HG03139 (cell line): ENCODE results near the gene NKG7.

ENCODE experiments used
- ATAC-seq: cut with Tn5 transposase; IDR thresholded peaks from one replicate; pipeline ENCODE4 v1.9.1; 2021; ENCODE audit not compliant: unreplicated experiment

NKG7 gene

DNA sequence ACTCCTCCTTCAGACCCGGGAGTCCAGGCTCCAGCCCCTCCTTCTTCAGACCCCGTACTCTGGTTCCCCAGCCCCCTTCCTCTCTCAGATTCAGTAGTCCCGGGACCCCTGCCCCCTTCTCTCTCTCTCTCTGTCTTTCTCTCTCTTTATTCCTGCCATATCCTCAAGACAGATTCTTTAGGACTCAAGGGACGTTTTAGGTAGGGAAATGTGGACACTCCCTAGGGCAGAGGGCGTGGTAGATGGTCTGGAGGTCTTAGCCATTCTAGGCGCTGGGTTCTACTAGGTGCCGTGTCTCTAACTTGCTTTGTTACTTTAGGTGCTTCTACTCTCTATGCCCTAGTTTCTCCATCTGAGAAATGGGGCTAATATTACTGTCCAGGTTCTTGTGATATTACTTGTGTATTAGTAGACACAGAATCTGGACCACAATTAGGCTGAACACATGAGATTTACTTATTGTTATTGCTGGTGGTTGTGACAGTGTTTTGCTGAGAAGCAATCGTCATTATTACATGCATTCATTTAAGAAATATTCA, 18.7 kb upstream of the NKG7 start:
- ATAC-seq = no peak

DNA sequence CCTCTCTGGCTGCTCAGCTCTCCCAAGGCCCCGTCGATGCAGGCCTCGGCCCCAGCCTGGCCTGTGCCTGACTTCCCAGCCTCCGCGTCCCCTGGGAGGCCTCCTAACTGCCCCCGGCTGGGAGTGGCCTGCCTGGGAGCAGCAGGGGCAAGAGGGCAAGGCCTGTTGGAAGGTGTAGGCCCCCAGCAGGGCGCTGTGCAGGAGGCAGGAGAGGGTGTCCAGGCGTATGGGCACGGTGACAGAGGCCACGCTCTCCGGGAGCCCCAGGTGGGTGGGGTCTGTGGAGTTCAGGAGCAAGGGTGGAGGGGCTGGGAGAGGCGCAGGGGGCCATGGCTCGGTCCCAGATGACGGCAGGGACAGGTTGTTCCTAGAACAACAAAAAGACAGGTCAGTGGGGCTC, 16.7 kb upstream of the NKG7 start:
- no peak for ATAC-seq

DNA sequence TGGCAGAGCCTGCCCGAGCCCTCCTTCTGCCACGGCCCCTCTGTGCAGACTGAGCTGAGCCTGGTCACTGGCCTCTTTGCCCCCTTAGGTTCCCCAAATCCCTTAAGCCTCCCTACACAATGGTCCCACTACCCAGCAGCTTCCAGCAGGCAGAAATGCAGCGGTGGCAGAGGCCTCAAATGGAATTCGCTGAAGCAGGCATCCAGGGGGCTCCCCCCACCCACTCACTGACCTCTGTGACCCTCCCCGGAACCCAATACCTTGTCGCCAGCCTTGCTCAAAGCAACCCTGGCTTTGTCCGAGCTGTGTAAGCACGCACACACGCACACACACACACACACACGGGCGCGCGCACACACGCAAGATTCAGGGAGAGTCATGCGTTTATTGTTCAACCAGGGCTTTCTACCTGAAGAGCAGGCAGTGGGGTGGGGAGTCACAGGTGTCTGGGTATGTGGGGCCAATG, 15.5 kb upstream of the NKG7 start, which contains the start of gene LIM2:
LIM2 (minus strand) TSS at position 51 of the 466 bp plus-strand sequence. CDS start 531 bp downstream, outside the sequence.
- no peak for ATAC-seq

DNA sequence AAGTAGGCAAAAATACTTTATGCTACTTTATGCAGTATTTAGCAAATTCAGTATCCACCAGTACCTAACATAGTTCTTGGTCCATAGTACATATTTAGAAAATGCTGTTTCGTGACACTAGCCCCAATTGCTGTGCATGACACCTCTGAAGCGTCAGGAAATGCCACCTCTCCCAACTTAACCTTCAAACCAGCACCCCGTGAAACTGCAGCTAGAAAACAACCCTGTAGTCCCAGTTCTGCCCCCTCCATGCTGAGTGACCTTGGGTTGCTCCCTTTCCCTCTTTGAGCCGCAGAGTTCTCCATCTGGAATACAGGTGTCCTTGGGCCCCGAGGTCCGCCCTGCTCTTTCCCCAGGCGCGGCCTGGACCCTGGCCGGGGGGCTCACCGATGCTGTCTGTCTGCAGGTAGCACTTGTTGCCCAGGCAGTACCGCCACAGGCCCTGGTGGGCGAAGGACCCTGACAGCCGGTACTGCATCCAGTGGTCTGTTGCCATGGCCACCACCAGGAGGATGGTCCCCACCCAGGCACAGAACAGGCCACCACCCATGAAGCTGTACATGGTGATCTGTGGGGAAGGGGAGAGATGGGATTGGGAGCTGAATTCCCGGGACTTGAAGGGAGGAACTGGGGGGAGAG, 14.5 kb upstream of the NKG7 start:
- ATAC-seq = no peak

DNA sequence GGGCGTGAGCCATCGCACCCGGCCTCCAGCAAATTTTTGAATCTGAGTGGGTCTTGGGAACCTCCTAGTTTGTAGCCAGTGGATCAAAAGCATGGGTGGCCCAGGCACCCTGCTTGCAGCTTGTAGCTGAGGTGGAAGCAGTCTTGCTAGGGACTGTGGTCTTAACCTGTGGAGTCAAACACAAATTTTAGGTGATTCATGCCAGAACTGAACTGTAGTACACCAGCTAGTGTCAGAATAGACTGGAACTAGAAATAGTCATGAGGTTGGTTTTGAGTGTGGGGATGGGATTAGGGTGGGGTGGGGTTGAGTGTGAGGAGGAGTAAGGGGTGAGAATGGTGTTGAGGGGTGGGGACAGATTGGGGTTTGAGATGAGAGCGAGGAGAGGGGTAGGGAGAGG, 9.6 kb upstream of the NKG7 start:
- no peak for ATAC-seq

DNA sequence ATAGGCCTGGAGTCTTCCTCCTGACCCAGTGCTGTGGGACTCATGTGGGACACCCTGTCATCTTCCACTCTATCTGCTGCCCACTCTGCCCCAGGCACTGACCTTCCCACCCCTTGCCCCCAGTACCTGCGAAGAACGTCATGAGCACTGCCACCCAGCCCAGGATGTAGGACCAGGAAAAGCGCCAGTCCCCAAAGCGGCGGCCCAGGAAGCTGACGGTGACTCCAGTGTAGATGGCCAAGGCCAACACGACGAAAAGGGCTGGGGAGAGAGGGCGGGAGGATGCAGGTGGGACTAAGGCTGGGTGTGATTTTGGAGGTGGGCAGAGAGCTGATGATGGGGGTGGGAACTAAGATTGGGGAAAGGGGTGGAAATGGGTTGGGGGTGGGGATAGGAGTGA, 7.9 kb upstream of the NKG7 start:
- no peak for ATAC-seq

DNA sequence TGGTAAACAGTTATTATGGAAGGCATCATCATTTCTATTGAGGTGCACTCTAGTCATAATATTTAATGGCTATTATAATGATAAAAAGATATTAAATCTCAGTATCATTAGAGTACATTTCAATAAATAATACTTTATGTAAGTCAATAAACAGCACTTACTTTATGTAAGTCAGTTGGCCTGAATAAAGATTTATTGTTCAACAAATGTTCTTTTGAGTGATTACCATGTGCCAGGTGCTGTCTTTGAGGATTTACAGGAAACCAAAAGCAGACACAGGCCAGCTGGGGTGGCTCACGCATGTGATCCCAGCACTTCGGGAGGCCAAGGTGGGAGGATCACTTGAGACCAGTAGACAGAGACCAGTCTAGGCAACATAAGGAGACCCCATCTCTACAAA, 5.0 kb upstream of the NKG7 start:
- no peak for ATAC-seq

DNA sequence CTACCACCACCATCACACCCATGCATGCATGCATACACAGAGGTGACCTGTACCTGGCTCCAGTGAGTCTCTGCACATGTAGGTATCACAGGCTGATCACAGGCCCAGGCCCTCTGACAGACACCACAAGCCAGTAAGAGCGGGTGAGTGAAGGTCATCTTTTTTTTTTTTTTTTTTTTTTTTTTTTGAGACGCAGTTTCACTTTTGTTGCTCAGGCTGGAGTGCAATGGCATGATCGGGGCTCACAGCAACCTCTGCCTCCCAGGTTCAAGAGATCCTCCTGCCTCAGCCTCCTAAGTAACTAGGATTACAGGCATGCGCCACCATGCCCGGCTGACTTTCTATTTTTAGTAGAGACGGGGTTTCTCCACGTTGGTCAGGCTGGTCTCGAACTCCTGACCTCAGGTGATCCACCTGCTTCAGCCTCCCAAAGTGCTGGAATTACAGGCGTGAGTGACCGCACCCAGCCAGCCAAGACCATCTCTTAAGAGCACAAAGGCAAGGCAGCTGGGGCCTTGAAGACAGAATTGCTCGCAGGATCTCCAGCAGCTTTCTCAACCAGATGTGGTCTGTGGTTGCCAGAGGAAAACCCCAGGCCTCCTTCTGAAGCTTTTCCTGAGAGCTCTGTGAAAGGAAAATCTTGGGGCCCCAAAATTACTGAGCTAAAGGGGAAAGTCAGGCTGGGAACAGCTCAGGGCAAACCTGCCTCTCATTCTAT, 3.2 kb upstream of the NKG7 start:
- no peak for ATAC-seq

DNA sequence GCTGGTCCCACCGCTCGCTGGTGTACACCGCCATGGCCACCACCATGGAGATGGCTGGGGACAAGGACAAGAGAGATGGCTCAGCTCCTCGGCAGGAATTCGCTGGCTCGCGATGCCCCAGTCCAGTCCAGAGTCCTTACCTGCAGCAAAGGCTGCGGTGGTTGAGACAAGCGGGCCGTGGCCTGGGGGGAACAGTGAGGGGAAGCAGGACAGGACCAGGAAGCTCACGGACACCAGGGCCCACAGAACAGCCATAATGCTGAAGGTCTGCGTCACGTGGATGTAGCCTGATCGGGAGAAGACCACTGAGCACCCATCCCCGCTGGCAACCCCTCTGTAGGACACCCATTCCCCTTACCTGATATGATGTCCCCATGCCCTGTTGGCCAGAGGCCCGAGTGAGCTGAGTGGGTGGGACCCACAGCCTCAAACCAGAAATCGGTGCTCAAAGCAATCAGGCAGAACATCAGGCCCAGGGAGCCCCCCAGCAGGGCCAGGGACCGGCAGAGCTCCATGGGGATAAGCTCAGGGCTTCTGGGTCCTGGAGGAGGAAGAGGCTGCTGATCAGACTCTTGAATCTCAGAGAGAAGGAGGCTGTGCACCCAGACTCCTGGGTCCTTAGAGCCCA, 319 bp downstream of the NKG7 start:
- no peak for ATAC-seq

DNA sequence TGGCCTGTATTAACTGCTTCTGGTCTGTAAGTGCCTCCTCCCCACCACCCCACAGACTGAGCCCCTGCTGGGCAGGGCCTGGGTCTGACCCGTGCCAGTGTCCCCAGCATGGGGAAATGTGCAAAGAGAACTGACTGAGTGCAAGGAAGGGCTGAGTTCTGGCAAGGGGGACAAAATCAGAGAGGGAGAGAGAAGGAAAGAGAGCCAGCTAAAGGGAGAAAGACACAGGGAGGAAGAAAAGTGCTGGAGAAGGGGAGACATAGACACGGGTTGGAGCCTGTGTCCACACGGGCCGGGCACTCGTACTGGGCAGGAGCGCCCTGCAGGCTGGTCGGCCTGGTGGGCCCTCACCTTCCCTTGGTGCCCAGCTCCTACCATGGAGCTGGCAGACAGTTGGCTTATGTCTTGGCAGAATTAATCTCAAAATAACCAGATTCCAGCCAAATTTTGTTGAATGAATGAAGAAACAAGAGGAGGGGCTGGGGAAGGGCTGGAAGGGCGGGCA, 1.2 kb downstream of the NKG7 start:
- no peak for ATAC-seq

DNA sequence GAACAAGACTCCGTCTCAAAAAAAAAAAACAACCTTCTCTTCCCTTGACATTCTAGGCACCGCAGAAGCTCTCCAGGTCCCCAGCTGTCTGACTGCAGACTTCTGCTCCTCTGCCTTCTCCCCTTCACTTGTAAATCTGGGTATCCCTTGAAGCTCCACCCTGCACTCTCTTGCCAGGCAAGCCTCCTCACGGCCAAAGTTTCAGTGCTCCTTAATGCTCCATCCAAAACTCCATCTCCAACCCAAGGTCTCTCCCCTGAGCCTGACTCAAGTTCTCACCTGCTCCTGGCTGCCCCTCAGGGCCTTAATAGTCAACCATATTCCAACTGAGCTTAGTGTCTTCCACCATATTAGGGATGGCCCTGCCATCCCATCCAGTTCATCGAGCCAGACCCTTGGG, 2.2 kb downstream of the NKG7 start:
- no peak for ATAC-seq

DNA sequence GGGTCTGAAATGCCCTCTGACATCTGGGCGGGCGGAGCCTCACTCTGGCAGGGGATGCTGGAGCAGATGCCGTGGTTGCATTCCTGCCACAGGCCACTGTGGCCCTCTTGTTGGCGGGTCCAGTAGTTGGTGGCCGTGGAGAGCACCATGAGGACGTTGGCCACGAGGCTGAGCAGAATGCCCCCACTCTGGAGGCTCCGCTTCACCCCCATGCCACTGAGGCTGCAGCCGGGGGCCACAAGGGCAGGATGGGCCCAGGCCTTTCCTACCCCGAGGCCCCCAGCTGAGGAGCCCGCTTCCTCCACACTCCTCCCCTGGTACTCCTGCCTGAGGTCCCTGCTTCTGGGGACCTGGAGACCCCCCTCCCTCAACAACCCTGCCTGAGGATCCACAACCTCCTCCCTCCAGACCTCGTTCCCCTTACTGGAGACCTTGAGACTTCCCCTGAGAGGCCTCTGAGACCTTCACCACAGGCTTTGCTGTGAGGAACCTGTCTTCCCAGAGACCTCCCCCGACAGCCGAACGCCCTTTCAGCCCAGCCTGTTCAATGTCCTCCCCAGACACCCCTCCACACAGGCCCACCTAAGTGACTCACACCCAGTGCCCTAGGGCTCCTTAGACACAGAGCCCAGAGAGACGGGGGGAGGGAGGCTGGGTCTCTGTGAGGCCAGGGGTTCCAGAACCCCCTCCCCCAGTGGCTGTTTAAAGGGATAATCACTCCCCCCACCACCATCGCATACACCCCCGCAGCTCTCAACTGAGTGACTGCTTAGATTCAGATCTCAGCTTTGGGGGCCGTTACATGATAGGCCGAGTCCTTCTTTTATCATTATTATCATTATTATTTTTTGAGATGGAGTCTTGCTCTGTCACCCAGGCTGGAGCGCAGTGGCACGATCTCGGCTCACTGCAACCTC, 3.8 kb downstream of the NKG7 start, which contains the start of gene CLDND2:
CLDND2 (minus strand) TSS at position 638 of the 917 bp plus-strand sequence; CDS start at position 212, 426 bp downstream.
- no peak for ATAC-seq

DNA sequence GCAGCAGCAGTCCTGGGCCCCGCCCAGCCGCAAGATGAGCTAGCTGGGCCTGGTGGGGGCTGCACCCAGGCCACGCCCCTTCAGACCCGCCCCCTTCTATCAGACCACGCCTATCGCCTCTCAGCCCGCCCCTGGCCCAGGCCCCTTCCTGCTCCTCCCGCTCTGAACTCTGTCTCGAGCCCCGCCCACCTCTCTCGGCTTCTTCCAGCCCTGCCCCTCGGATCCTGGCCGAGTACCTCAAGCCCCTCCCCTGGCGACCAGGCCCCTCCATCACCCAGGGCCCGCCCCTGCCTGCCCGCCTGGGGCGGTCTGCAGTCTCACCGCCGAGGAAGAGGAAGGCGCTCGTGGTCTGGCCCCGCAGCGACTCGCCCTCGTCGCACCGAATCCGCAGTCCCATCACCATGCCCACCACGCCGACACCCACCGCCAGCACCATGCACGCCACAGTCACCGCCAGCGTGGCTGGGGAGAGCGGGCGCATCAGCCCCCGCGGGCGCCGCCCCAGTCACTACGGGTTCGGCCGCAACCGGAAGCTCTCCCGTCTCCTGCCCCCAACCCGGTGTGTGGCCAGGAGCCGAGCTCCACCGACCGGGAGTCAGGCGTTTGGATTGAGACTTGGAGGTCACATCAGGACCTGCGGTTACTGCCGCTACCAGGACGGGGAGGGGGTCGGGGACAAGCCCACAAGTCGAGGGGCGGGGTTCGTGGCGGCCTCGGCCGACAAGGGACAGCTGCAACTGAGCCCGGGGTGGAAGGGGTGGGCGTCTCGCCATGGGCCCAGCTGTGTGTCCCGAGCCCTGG, 4.7 kb downstream of the NKG7 start:
- ATAC-seq = peak; percentile 60

DNA sequence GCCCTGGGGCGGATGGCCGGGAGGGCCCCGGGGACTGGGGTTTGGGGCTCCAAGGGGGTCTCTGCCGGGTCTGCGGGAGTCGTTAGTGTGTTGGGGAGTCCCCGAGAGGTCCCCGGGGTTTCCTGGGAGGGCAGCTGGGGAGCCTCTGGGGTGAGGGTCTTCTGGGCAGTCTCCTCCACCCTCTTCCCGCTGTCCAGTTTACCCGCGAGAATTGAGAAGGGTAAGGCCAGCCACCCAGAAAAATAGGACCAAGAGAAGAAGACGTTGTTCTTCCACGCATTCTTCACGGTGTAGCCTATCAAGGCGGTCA, 5.2 kb downstream of the NKG7 start:
- no peak for ATAC-seq

DNA sequence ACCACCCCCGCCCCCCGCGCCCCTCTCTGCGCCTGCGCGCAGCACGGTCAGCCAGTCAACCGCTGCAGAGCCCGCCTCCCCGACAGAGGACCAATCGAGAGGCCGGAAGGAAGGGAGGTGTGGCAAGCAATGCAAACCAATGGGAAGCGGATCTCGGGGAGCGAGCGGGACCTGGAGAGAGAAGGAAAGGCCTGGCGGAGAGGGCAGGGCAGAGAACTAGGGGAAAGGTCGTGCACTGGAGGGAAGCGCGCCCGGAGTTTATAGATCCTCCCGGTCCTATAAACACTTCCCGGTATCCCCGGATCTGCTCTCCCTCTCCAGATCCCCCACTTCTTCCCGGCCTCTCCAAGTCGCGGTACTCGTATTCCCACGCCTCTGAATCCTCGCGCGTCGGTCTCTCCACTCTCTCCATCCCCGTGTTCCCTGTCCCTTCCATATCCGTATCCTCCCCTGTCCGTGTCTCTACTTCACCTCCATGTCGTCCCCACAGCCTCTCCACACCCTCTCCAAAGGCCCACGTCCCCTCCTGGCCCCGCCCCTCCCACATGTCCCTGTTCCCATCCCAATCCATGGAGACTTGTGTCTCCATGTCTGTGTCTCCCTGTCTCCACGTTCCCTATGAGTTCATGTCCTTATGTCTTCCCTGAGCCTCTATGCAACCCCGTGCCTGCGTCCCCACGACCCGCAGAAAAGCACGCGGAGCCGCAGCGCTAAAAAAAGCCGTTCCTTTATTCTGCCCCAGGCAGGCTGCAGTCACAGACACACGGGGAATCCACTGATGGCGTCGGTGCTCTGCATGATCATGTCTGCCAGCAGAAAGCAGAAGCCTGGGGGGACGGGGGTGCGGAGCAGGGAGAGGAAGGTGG, 5.8 kb downstream of the NKG7 start:
- ATAC-seq = no peak

DNA sequence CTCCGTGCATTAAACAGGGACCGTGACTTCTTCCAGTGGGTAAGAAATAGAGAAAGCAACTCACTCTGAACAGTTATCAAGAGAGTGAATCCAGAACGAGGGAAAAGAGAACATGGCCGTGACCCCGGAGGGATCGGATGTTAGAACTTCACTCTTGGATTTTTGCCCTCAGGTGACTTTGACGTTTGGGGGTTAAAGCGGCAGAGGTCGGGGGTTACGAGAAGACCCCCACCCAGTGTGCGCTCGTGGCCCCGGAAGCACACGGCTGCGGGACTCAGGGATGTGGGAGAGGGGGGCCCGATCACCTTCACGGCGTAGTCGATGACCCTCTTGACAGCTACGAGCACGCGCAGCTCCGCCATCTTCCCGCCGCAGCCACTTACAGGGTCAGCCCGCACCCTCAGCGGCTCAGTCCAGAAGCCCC, 6.5 kb downstream of the NKG7 start, which contains the start of gene ETFB:
ETFB (minus strand) TSS at position 424 of the 424 bp plus-strand sequence; CDS start at position 362, 62 bp downstream.
- ATAC-seq = no peak

DNA sequence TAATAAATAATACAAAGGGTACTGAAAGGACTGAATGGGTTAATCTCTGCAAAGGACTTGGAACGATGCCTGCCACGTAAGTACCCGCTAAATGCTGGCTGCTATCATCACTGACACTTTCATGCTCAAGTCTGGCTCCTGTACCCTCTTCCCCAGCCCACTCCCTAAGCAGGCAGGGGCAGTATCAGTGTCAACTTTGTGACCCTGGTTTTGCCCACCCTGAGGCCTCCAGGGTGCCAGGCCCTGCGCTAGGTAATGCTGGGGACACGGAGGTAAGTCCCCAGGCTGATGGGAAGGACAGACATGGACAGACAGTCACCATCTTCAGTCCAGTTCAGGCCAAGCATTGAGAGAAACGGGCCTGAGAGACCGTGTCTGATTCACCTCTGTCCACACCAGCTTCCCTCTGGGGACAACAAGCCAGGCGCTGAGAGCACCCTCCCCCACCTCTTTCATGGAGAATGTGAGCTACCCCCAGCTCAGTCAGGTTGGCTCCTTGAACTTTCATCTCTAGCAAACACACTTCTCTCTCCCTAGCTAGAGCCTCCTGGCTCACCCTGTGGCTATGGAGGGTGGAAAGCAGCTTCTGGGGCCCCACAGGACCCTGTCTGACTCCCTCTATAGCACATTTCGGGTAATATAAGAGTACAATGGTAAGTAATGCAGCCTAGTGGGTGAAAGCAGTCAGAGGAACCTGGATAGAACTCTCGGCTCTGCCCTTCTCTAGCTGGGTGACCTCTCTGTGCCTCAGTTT, 7.1 kb downstream of the NKG7 start:
- ATAC-seq = no peak
